GM21717 (cell line): Measurements from ENCODE around the gene GMCL2.

Source experiments
- ATAC-seq: cut with Tn5 transposase; IDR thresholded peaks from one replicate; pipeline ENCODE4 v1.9.1; 2021; ENCODE audit warnings: mild to moderate bottlenecking, moderate library complexity; ENCODE audit not compliant: unreplicated experiment

The GMCL2 gene

GRCh38 chr5:178222292-178222691 lies 35.1 kb upstream of the GMCL2 start:
- no peak for ATAC-seq

- ATAC-seq, result no peak
These were observed 34.7 kb upstream of the GMCL2 start for GRCh38 chr5:178221853-178222252.

- no peak for ATAC-seq
These were observed 34.1 kb upstream of the GMCL2 start for GRCh38 chr5:178221282-178221681.

- ATAC-seq, result no peak
These were observed 31.7 kb upstream of the GMCL2 start for GRCh38 chr5:178218827-178219226.

- no peak for ATAC-seq
These were observed 31.1 kb upstream of the GMCL2 start for GRCh38 chr5:178218237-178218776.

- no peak for ATAC-seq
These were observed 29.6 kb upstream of the GMCL2 start for GRCh38 chr5:178216779-178217178.

GRCh38 chr5:178216088-178216534 lies 28.9 kb upstream of the GMCL2 start:
- ATAC-seq, result no peak

GRCh38 chr5:178215280-178216002 lies 28.3 kb upstream of the GMCL2 start:
- ATAC-seq, result no peak

- ATAC-seq, result no peak
These were observed 27.1 kb upstream of the GMCL2 start for GRCh38 chr5:178214160-178214803.

- ATAC-seq, result no peak
These were observed 26.6 kb upstream of the GMCL2 start for GRCh38 chr5:178213748-178214151.

- ATAC-seq, result no peak
These were observed 25.9 kb upstream of the GMCL2 start for GRCh38 chr5:178213003-178213461.

- ATAC-seq, result no peak
These were observed 25.3 kb upstream of the GMCL2 start for GRCh38 chr5:178212241-178213002.

- ATAC-seq, result no peak
These were observed 24.2 kb upstream of the GMCL2 start for GRCh38 chr5:178211095-178212048.

GRCh38 chr5:178210686-178211085 lies 23.5 kb upstream of the GMCL2 start:
- ATAC-seq, result no peak

- ATAC-seq, result no peak
These were observed 22.9 kb upstream of the GMCL2 start for GRCh38 chr5:178210073-178210535.

- no peak for ATAC-seq
These were observed 22.3 kb upstream of the GMCL2 start for GRCh38 chr5:178209334-178210072.

- no peak for ATAC-seq
These were observed 21.5 kb upstream of the GMCL2 start for GRCh38 chr5:178208540-178209227.

GRCh38 chr5:178207917-178208280 lies 20.7 kb upstream of the GMCL2 start:
- no peak for ATAC-seq
